HG03521 (cell line): ENCODE measurements around the gene RETREG3.
A peak's percentile ranks its signal among the peaks of the same experiment; 100 is the strongest.
"Not testable (repeated sequence)": the region's sequence is repeated elsewhere in the genome, so short reads cannot be mapped to it uniquely, and the experiment has no call there.

Experiments used
- ATAC-seq: cut with Tn5 transposase; IDR thresholded peaks from one replicate; pipeline ENCODE4 v1.9.1; 2021; ENCODE audit warnings: mild to moderate bottlenecking, moderate library complexity; ENCODE audit not compliant: unreplicated experiment

RETREG3 gene

DNA sequence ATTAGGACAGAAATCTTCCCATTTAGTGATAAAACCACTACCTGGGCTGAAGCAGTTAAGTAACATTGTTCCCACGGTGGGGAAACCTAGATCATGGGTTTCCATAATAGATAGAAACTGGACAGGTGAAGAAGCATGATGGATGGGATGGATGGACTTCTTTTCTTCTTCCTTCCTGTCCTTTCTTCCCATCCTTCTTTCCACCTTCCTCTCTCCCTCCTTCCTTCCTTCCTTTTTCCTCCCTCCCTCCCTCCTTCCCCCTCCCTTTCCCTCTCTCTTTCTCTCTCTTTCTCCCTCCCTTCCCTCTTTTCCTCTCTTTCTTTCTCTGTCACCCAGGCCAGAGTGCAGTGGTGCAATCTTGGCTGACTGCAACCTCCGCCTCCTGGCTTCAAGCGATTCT lies 34.7 kb downstream of the RETREG3 start:
- no peak for ATAC-seq

- ATAC-seq = no peak
Measured at GRCh38 chr17:42573095-42573494, 36.1 kb downstream of the RETREG3 start.

DNA sequence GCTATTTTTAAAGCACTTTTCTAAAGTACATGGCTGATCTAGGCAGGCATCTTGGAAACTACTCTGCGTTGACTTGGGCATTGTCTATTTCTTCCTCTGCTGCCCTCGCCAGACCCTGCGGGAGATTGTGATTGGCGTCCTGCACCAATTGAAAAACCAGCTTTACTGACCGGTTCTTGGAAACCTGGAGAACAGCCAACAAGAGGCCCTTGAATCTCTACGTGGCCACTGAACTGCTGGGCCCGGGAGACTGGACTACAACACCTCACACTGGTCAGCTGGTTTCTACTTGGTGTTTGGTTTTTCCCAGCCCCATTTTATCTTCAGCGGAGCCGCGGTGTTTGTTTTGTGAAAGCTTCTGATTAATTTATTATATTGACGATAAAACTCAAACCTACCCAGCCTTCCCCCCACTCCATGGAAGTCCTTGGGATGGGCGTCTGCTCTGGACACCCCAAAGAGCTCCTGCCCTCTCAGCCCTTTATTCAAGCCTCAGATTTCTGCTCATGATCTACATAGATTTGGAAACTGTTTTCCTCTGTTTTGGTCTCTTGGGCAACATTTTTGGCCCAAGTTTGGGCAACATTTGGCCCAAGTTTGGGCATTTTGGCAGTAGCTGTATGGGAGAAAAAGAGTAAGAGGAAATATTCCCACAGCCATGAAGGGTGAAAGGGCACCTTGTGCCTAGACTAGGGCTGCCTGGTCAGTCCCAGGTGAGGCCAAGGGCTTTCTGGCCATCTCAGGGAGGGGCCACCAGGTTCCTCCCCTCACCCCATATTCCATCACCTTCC lies 37.5 kb downstream of the RETREG3 start:
- ATAC-seq = no peak

DNA sequence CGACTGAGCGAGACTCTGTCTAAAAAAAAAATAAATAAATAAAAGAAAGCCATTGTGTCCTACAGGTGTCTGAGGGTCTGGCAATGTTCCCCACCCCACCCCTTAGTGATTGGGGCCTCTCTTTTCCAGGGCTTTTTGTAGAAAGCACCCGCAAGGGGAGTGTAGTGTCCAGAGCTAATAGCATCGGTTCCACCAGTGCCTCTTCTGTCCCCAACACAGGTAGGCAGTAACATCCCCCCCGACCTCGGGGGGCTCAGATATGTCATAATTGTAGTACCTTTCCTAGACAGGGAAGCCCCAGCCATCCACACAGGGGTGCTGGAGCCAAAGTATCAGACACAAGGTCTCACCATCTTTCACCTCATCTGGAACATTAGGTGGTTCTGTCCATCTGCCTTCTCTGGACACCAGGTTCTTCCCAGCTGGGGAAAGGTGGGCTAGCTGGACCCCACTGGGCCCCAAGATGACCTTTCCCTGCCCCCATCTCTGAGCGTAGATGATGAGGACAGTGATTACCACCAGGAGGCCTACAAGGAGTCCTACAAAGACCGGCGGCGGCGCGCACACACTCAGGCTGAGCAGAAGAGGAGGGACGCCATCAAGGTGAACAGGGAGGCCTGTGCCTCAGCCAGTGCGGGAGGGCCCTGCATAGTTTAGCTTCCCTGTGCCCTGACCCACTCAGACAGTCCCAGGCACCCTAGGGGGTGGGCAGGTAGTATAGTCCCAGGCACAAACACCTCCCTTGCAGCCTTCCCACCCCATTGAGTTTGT lies 40.6 kb downstream of the RETREG3 start:
- ATAC-seq = no peak

DNA sequence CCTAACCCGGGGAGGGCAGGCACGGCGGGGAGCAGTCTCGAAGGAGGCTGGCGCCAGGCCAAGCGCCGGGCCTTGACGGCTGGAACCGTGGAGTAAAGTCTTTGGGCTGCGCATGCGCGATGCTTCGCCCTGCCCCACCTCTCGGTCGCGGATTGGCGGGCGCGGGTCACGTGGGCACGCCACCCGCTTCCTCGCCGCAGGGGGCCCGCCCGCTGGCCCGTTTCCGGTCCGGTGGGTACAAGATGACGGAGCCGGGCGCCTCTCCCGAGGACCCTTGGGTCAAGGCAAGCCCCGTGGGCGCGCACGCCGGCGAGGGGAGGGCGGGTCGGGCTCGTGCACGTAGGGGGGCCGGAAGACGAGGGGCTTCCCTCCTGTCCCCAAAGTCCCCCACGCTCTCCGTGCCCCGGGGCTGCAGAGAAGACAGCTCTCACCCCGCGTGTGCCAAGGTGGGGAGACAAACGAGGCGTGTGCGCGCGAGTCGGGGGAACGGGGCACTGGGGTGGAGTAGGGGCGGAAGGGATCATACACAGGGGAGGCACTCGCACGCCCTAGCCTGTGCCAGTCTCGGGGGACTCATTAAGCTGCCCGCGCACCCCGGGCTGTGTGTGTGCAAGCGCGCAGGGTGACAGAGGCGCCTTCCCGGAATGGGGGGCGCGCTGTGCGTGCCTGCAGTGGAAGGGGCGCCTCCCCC lies 42.1 kb downstream of the RETREG3 start, which contains the start of gene MLX:
TSS of gene MLX (plus strand) at position 218 of the 691 bp plus-strand sequence. CDS start at position 243, 25 bp downstream.
- peak; percentile 65 for ATAC-seq

- ATAC-seq = no peak
Measured at GRCh38 chr17:42566215-42566882, 42.8 kb downstream of the RETREG3 start.

DNA sequence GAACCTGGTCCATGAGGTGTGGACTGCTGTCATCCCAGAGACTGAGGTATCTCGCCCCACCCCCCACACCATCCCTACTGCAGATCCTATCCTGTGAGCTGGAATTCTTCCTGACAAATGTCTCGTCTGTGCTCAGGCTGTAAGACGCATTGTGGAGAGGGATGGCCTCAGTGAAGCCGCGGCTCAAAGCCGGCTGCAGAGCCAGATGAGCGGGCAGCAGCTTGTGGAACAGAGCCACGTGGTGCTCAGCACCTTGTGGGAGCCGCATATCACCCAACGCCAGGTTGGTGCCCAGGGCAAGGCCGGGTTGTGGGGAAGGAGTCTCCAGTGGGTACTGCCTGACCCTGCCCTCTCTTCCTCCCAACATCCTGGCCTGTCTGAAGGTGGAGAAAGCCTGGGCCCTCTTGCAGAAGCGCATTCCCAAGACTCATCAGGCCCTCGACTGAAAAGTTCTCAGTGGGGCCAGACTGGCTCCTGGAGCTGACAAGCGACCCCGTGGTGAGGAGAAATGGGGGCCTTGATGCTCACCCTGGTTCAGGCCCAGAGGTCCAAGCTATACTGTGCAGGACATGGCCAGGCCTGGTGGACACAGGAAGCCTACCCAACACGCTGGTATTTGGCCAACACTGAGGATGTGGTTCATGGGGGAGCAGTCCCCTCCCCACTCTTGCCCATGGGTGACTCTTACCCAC lies 43.5 kb downstream of the RETREG3 start:
- no peak for ATAC-seq

GRCh38 chr17:42564815-42565522 lies 44.2 kb downstream of the RETREG3 start:
- ATAC-seq = no peak

DNA sequence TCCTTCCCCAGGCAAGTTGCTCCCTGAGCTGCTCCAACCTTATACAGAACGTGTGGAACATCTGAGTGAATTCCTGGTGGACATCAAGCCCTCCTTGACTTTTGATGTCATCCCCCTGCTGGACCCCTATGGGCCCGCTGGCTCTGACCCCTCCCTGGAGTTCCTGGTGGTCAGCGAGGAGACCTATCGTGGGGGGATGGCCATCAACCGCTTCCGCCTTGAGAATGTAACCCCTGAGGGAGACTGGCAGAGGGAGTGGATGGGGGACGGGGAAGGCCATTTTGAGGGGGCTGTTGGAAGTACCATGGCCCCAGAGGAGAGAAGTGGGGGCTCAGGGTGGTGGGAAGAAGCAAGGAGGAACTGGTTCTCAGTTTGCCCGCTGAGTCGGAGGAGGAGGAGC lies 45.2 kb downstream of the RETREG3 start:
- no peak for ATAC-seq

- ATAC-seq = no peak
Measured at GRCh38 chr17:42563543-42563942, 45.6 kb downstream of the RETREG3 start.

- no peak for ATAC-seq
Measured at GRCh38 chr17:42563143-42563509, 46.0 kb downstream of the RETREG3 start.

GRCh38 chr17:42562388-42563142 lies 46.6 kb downstream of the RETREG3 start:
- no peak for ATAC-seq

GRCh38 chr17:42561897-42562387 lies 47.2 kb downstream of the RETREG3 start, which contains the start of gene COASY:
COASY (plus strand) TSS chr17:42562148; CDS start chr17:42562623, 475 bp downstream.
- ATAC-seq = no peak

GRCh38 chr17:42560246-42560645 lies 48.9 kb downstream of the RETREG3 start:
- no peak for ATAC-seq

GRCh38 chr17:42559075-42559474 lies 50.1 kb downstream of the RETREG3 start:
- no peak for ATAC-seq

GRCh38 chr17:42555961-42556617 lies 53.1 kb downstream of the RETREG3 start:
- ATAC-seq = not testable (repeated sequence)

GRCh38 chr17:42555122-42555622 lies 54.0 kb downstream of the RETREG3 start:
- ATAC-seq = no peak
